ENCODE results near the gene GPC6.
"Not testable (repeated sequence)": the region's sequence is repeated elsewhere in the genome, so short reads cannot be mapped to it uniquely, and the experiment has no call there.

Gene GPC6

DNA sequence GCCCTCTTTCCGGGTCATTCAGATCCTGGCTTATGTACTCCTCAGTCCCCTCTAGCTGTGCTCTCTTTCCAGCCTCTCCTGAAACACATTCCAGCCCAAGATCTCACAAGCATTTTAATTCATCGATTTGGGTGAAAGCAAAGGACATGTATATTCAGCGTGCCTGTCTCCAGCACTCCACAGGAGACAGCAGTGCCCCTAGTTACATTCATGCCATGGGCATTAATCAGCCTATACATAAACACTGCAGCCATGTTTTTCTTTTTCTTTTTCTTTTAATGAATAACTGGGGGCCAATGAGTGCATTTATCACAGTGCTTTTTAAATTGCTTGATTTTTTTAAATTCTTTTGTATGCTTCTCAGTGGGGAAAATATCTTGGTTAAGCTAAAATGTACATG is 1053.7 kb downstream of the GPC6 start:
- no peak for DNase-seq

DNA sequence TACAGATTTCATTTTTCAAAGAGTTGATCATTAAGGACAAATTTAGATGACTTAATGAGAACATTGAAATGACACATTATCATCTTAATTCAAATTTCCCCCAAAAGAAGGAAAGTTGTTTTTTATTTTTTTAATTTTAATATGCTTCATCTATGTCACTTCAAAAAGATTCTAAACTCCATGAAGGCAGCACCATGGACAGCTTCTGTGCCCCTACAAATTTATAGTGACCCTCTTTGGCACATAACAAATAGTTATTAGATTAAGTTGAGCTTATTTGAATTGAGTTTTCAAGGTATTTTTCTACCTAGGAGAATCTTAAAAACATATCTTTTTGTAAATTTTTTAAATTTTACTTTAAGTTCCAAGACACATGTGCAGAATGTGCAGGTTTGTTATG is 1054.2 kb downstream of the GPC6 start:
- no peak for DNase-seq

DNA sequence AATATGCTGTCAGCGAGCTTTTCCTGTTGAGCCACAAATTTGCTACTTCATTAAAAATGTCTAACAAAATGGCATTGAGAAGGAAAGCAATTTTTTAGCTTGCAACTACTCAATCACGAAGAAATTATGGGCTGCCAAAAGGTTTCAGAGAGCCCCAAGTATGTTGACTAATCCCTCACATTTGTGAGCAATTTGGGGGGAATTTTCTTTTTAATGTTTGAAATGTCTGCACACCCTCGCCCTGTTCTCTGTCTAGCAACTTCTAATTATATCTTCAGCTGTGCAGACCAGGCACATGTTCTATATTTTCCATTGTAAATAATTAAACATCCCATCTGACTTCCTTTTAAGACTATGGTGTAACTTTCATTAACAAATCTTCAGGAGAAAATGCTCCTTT is 1060.0 kb downstream of the GPC6 start:
- no peak for DNase-seq

- no peak for DNase-seq
Measured at GRCh38 chr13:94291631-94292322, 1065.2 kb downstream of the GPC6 start.

GRCh38 chr13:94292323-94292640 is 1065.7 kb downstream of the GPC6 start:
- no peak for DNase-seq

DNA sequence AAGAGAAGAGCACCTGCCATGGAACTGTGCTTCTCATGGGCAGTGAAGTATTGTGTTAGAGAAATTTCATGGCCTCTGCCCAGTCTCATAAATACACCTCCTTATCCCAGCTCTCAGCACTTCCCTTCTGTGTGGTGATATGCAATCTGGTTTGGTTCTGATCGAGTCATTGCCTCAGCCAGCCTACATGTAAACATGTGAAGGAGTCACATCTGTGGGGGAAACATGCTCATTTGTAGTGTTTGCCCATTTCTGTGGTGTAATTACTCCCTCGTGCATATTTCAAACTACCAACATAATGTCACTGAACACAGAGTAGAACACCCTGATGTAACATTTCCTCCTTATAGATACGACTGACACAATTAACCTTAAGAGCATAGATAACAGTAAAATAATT is 1069.9 kb downstream of the GPC6 start:
- no peak for DNase-seq

DNA sequence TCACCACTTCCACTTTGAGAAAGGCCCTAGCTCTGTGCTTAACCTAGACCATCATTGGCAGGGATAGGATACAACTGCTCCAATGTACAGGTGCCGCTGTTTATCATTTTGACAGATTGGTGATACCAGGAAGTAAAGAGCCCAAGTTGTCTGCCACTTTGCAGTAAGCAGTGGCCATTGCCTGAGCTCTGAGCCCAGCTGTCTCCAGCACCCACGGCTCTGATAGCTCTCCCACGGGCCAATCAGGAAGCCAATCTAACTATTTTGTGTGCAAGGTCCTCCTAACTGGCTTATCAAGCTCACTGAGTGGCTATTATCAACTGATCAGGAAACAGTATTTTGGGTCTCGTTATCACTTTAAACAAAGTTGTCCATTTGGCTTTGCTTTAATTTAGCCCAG is 1071.7 kb downstream of the GPC6 start:
- DNase-seq = no peak

- DNase-seq = no peak
Measured at GRCh38 chr13:94300401-94300800, 1073.8 kb downstream of the GPC6 start.

- no peak for DNase-seq
Measured at GRCh38 chr13:94301487-94301886, 1074.9 kb downstream of the GPC6 start.

DNA sequence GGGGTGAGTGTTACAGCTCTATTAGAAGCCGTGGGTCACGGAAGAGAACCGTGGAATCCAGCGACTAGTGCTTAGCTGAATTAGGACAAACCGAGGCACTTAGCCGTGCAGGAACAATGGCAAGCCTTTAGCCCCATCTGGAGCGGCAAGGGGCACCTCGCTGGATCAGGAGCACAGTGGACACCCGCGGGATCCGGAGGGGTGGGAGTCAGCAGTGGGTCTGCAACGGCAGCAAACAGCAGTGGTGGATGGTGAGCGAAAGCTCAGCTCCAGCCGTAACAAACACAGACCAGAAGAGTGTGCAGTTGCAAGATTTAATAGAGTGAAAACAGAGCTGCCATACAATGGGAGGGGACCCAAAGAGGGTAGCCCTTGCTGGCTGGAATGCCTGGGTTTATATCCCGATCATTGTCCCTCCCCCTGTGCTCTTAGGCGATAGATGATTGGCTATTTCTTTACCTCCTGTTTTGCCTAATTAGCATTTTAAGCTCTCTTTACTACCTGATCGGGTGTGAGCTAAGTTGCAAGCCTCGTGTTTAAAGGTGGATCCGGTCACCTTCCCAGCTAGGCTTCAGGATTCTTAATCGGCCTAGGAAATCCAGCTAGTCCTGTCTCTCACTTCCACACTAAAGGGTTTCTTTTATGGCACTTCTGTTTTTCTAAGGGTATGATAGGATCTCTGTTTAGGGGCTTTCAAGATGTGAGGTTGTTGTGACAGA is 1076.4 kb downstream of the GPC6 start:
- DNase-seq = not testable (repeated sequence)

DNA sequence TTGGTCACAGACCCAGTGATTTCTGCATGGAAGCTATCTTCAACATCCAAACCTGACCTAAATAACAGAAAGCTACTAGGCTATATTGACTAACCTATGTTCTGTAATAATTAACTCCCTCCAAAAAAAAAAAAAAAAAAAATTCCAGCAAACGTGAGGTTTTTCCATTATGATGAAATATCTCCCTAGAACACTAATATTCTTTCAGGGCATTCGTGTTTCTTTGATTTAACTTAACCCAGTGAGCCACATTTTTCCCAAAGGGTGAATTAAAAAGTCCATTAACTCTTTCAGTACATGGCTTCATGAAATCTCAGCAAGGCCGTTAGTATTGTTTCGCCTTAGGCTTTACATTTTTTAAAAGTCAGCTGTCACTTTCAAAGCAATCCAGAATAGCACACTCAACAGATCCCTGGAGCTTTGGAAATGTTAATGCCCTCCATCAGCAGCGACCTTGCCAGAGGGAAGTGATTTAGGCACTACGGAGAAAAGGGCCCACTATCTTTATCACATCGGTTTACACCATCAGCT is 1077.1 kb downstream of the GPC6 start:
- DNase-seq = no peak

DNA sequence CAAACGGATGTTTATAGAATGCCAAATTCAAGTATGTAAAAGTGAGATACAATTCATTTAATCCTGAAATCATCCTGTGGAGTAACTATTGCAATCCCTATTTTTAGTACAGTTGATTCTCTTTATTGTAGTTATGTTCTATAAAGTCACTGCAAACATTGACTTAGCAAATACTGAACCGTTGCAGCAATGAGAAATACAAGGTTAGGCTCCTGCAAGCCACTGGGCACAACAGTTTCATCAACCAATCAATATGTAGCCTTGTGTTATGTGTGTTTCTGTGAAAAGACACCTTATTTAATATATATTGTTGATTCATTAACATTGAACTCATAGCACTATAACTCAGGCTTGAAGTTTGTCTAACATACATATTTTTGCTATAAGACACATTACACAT is 1078.4 kb downstream of the GPC6 start:
- DNase-seq = no peak

- DNase-seq = no peak
Measured at GRCh38 chr13:94305463-94305862, 1078.9 kb downstream of the GPC6 start.

- no peak for DNase-seq
Measured at GRCh38 chr13:94305934-94306333, 1079.3 kb downstream of the GPC6 start.

DNA sequence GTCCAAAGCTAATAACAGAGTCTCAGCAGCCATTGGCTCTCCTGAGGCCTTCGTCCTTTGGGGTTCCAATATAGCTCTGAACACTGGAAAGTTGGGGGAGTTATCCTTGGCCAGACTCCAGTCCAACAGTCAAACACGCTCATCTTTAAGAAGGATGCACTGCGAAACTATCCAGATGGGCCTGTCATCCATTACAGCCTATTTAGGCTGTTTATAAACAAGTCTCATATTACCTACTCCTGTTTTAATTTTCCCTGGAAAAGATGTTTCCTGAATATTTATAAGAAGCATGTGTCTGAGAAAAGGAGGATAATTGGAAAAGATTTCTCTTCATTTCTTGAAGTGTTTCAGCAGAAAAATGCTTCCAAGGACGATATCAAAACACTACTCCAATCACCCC is 1082.2 kb downstream of the GPC6 start:
- no peak for DNase-seq

GRCh38 chr13:94309576-94309975 is 1083.0 kb downstream of the GPC6 start:
- no peak for DNase-seq

GRCh38 chr13:94309997-94310855 is 1083.6 kb downstream of the GPC6 start:
- DNase-seq = no peak

GRCh38 chr13:94311893-94312292 is 1085.3 kb downstream of the GPC6 start:
- DNase-seq = no peak

DNA sequence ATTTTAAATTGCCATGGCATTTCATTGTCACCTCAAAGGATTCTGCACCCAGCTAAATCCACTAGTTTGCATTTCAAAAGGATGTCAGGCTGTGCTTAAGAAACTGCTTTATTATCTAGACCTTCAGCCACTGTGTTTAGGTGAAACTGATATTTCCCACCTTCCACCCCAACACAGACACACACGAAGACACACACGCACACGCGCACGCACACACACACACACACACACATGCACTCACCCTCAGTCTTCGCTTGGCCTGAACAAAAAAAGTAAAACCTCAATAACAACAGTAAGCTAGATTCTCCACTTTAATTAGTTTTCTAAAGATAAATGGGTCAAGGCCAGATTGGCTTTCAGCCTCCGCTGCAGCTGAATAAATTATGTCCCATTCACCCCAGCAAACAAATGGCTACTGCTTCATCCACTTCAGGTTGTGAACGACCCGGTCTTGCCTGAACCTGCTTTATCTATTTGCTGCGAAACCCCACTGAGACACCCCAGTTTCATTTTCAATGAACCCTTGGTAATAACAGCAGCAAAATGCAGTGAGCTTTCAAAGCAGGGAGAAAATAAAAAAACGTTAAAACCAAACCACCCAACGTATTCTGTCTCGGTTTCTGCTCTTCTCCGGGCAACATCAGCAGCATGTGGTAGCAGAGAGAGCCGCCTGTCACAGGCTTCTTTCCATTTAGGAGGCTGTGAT is 1086.1 kb downstream of the GPC6 start:
- DNase-seq = no peak

DNA sequence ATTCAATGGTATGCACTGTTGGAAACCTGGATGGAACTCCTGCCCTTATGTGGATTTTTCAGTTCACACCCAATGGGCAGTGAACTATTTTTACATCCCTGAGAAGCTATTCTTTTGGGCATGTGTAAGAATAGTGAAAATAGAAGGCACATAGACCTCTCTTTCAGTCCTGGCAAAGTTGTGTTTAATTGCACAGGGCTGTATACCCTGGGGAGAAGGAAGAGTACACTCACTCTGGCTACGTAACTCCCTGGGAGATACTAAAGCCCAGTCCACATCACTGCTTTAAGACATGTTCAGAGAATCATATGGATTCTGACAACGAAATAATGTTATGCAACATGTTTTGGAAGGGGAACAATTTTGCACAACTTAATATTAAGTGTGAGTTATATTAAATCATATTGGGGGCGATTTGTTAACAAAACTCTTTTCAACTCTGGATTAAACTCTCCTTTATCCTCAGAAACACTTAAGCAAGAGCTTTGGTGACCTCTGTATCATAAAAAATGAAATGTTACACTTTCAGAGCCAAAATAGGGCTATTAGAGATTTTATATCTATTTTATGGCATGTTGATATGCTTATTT is 1086.8 kb downstream of the GPC6 start:
- DNase-seq = no peak

DNA sequence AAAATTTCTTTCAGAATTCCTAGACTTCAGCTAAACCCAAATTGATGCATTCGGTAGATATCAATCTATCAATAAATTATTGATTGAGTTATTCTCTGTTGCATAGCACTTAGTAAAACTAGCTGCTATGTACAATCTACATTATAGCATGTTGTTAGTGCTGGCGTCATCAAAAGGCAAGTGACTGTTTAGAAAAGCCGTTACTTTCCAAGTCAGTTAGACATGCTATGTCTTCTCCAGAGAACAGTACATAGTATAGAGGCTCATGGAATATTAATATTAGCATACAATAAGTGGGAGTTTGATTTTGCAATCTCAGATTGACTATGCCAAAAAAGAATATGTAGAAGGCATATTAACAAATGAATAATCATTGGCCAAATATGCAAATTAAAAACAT is 1087.3 kb downstream of the GPC6 start:
- no peak for DNase-seq

DNA sequence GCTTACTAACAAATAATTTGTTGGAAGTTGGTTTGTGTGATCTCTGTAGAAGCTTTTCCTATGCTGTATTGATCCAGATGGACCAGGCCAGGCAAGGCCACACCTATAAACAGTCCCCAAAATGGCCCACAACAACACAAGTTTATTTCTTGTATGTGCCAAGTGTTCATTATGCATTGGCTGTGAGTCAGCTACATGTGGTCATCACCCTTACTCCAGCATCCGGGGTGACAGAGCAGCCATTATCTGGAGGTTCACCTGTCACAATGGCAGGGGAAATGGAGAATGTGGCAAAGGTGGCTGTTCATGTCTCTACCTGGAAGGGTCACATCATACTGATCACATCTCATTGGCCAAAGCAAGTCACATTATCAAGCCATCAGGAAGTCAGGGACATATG is 1088.6 kb downstream of the GPC6 start:
- DNase-seq = no peak

GRCh38 chr13:94317063-94317491 is 1090.5 kb downstream of the GPC6 start:
- peak; percentile 60 for DNase-seq

All from NCI-H526 treated with DMSO at 0.1 percent for 48 hours (cell line).